SH-SY5Y (cell line): ENCODE results near the gene MAP3K20.

Experiments used
- GATA2 ChIP-seq: IDR thresholded peaks from 2 replicates; pipeline ENCODE4 v1.6.1; 2011; ENCODE audit warnings: mild to moderate bottlenecking, low read depth, low read length
- GATA3 ChIP-seq: IDR thresholded peaks from 2 replicates; pipeline ENCODE4 v1.6.1; 2011; ENCODE audit warnings: low read depth, mild to moderate bottlenecking, low read length, moderate library complexity

DNA sequence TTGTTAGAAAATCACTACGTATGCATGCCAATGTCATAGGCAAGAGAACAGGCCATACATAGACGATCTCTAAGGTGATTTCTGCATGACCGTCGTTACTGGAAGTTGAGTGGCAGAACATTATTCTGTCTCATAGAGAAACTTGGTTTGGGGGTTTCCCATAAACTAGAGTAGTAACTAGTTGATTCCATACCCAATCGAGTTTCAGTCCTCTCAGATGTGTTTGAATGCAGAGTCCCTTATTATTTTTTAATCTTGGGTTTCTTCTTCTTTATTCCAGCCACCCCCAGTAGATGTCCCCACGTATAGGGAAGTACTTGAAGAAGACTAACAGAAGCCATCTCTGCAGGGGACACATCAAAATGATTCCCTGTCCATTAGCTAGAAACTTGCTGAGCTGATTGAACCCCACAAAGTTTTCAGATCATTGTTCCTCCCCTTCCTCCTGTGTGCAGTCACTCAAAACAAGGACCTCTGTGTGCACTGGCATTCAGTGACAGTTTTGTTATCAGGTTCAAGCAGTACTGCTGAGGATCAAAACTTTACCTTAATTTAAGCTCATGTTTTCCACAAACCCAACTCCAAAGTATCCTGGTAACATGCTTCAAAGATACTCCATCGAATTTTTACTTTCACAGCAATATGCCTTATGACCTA, 210.6 kb downstream of the MAP3K20 start:
- no peak for TF ChIP-seq GATA2
- no peak for TF ChIP-seq GATA3
